ENCODE data around the gene NELL2. TPM values are rescaled to one million over a fixed set of nuclear protein-coding genes. Genes with fewer than 3 reads are reported as not detected.

Gene NELL2
- total RNA-seq, 1 donor from 2014 or later, result 3.0 TPM

GRCh38 chr12:44603701-44604100, 272.4 kb downstream of the NELL2 start:
- no peak for ATAC-seq

- no peak for ATAC-seq
Observed at GRCh38 chr12:44592626-44593025, 283.5 kb downstream of the NELL2 start.

GRCh38 chr12:44589697-44590096, 286.4 kb downstream of the NELL2 start:
- no peak for ATAC-seq

- ATAC-seq, result no peak
Observed at GRCh38 chr12:44588651-44589050, 287.5 kb downstream of the NELL2 start.

GRCh38 chr12:44584625-44585024, 291.5 kb downstream of the NELL2 start:
- no peak for ATAC-seq

- ATAC-seq, result no peak
Observed at GRCh38 chr12:44582521-44582920, 293.6 kb downstream of the NELL2 start.

GRCh38 chr12:44581642-44582242, 294.4 kb downstream of the NELL2 start:
- ATAC-seq, result no peak

GRCh38 chr12:44574586-44574985, 301.5 kb downstream of the NELL2 start:
- ATAC-seq, result no peak

GRCh38 chr12:44573723-44574122, 302.4 kb downstream of the NELL2 start:
- no peak for ATAC-seq

- no peak for ATAC-seq
Observed at GRCh38 chr12:44571006-44571550, 305.0 kb downstream of the NELL2 start.

- ATAC-seq, result no peak
Observed at GRCh38 chr12:44570036-44570583, 306.0 kb downstream of the NELL2 start.

GRCh38 chr12:44565163-44565562, 311.0 kb downstream of the NELL2 start:
- no peak for ATAC-seq

GRCh38 chr12:44563486-44563885, 312.6 kb downstream of the NELL2 start:
- no peak for ATAC-seq

GRCh38 chr12:44558340-44559100, 317.6 kb downstream of the NELL2 start:
- ATAC-seq, result no peak

GRCh38 chr12:44555454-44555853, 320.7 kb downstream of the NELL2 start:
- ATAC-seq, result no peak

- no peak for ATAC-seq
Observed at GRCh38 chr12:44551631-44552030, 324.5 kb downstream of the NELL2 start.

- no peak for ATAC-seq
Observed at GRCh38 chr12:44550377-44550776, 325.7 kb downstream of the NELL2 start.

- no peak for ATAC-seq
Observed at GRCh38 chr12:44546060-44546459, 330.1 kb downstream of the NELL2 start.

GRCh38 chr12:44544018-44544417, 332.1 kb downstream of the NELL2 start:
- ATAC-seq, result no peak

- ATAC-seq, result no peak
Observed at GRCh38 chr12:44542716-44543115, 333.4 kb downstream of the NELL2 start.

GRCh38 chr12:44537354-44537753, 338.8 kb downstream of the NELL2 start:
- ATAC-seq, result no peak

GRCh38 chr12:44532940-44533339, 343.2 kb downstream of the NELL2 start:
- no peak for ATAC-seq

GRCh38 chr12:44531320-44531971, 344.7 kb downstream of the NELL2 start:
- no peak for ATAC-seq

Data from esophagus mucosa (tissue), 1 donor.